DMS53 treated with DMSO at 0.1 percent for 48 hours (cell line): ENCODE results near the gene PRX.
A peak's percentile ranks its signal among the peaks of the same experiment; 100 is the strongest.
"Not testable (repeated sequence)": the region's sequence is repeated elsewhere in the genome, so short reads cannot be mapped to it uniquely, and the experiment has no call there.

Experiments used
- DNase-seq: peaks from one replicate; lab custom pipeline; 2025; ENCODE audit not compliant: unreplicated experiment; lab: John Stamatoyannopoulos, UW

Gene PRX

GRCh38 chr19:40414542-40415535 is 1.7 kb upstream of the PRX start:
- DNase-seq: no peak

DNA sequence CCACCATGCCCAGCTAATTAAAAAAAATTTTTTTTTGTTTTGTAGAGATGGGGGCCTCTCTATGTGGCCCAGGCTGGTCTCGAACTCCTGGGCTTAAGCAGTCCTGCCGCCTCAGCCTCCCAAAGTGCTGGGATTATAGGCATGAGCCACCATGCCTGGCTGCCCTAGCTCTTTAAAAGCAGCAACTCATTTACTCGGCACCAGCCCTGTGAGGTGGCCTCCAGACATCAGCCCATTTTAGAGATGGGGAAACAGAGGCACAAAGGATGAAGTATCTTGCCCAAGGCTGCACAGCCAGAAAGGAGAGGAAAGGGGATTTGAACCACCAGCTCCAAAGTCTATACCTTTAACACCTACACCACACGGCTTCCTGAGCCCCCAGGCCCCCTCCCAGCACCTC is 312 bp downstream of the PRX start:
- no peak for DNase-seq

DNA sequence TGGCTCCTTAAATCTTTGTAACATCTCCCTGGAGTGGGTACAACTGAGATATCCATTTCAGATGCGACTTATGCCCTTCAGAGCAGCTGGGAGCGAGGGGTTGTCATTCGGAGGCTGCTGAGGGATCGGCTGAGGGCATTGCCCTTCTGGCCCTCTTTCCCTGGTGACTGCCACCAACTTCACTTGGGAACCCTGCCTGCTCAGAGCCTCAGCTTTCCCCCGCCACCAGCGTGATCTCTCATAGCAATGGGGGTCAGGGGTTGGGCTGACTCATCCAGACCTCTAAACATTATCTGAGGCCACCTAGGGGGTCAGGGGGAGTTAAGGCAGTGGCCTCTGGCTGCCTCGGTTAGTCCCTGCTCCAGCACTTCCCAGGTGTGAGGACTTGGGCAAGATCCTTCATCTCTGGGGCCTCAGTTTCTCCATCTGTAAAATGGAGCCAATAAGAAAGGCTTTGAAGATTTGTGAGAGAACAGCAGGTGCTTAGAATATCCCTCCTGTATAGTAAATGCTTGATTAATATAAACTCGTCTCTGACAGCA is 1.1 kb downstream of the PRX start:
- DNase-seq: no peak

GRCh38 chr19:40411125-40411842 is 1.9 kb downstream of the PRX start:
- DNase-seq: no peak

DNA sequence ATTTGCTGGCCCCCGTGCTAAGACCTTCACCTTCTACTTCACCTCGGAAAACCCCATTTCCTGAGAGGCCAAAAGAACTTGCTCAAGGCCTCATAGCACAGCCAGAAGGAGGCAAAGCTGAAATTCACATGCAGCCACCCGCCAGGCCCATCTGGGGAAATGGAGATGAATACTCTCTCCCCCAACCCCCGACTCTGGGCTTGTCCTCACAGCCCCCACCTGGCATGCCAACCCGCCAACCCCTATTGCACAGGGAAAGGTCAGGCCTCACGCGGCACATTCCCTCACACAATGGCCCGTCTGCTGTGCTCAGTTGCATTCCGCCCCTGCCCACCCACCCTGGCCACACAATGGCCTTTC is 3.2 kb downstream of the PRX start:
- no peak for DNase-seq

DNA sequence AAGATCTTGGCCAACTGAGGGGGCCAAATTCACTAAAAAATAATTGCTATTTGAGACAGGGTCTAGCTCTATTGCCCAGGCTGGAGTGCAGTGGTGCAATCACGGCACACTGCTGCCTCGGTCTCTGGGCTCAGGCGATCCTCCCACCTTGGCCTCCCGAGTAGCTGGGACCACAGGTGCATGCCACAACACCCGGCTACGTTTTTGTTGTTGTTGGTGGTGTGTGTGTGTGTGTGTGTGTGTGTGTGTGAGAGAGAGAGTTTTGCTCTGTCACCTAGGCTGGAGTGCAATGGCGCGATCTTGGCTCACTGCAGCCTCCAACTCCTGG is 4.6 kb downstream of the PRX start:
- DNase-seq: not testable (repeated sequence)

- no peak for DNase-seq
Measured at GRCh38 chr19:40407714-40408597, 5.2 kb downstream of the PRX start.

DNA sequence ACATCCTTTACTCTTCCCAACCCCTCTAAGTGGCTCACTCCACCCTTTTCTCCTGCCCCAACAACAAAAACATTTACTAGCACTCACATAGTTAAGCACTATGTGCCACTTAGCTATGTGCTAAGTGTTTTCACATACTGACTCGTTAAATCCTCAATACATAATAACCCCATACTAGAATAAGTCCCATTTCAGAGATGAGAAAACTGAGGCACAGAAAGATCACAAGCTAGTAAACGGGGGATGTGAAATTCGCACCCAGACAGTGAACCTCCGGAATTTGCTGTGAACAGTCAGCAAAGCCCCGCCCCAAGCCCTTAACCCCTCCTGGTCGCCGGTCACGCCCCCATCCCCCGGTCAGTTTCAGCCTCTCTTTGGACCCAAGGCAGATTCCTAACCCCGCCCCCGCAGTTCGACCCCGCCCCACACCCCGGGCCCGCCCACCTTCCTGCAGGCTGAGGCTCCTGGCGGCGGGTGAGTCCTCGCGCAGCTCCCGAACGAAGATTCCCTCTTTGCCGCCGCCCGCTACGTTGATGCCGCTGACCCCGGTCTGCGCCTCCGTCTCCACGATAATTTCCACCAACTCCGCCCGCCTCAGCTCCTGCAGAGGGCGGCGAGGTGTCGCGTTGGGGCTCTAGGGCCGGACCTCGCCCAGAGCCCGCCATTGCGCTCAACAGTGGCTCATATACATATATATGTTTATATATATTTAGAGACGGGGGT is 9.8 kb downstream of the PRX start:
- peak; percentile 67 for DNase-seq

- no peak for DNase-seq
Measured at GRCh38 chr19:40400559-40400958, 12.6 kb downstream of the PRX start.

GRCh38 chr19:40398417-40399131 is 14.6 kb downstream of the PRX start:
- DNase-seq: no peak

GRCh38 chr19:40397568-40397906 is 15.6 kb downstream of the PRX start:
- no peak for DNase-seq

GRCh38 chr19:40396886-40397567 is 16.2 kb downstream of the PRX start:
- DNase-seq: no peak

- DNase-seq: no peak
Measured at GRCh38 chr19:40395956-40396355, 17.2 kb downstream of the PRX start.

DNA sequence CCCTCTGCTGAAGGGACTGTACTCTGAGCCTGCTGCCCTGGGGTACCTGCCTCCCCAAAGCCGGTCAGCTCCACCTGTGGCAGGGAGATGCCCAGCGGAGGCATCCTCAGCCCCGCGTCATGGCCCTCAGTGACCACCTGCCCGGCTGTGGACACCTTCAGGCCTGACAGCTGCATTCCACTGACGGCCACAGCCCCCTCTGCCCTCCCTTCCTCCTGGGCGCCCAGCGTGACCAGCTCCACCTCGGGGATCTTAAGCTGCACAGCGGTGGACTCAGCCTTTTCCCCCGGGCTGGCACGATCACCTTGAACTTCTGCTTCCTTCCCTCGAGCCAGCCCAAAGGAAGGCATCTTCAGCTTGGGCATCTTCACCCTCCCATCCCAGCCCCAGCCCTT is 18.4 kb downstream of the PRX start:
- DNase-seq: no peak

- no peak for DNase-seq
Measured at GRCh38 chr19:40393894-40394815, 19.0 kb downstream of the PRX start.

DNA sequence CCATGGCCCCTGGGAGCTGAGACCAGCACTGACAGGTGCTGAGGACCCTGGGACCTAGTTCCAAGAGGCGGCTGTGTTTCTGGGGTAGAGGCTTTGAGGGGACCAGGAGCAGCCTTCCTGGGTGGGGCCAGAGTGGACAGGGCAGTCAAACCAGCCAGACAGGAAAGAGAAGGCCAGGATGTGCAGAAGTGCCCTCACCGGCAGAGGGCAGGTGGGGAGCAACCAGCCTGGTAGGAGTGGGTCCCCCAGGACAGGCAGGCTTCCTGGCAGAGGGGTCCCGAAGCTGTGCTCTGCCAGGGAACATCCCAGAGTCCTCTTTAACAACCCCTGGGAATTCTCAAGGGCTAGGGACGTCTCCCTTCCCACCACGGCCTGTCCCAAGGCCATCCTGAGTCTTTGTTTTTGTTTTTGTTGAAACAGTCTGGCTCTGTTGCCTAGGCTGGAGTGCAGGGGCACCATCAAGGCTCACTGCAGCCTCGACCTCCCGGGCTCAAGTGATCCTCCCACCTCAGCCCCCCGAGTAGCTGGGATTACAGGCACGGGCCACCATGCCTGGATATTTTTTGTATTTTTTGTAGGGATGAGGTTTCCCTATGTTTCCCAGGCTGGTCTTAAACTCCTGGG is 20.2 kb downstream of the PRX start:
- peak; percentile 75 for DNase-seq

GRCh38 chr19:40392123-40392522 is 21.1 kb downstream of the PRX start:
- no peak for DNase-seq
